C4-2B (cell line): ENCODE measurements around the gene PADI3.

Source experiments
- H3K27ac ChIP-seq: fragments of 450-650 bp; 2 replicates; pipeline ENCODE4 v1.5.1; 2017
- ZFX ChIP-seq: fragments of 450-650 bp; IDR thresholded peaks from 2 replicates; pipeline ENCODE4 v1.6.1; 2017
- TF ChIP-seq, protein P1 (sequence below): fragments of 450-650 bp; conservative IDR thresholded peaks from 2 replicates; pipeline ENCODE4 v1.5.1; 2017; ENCODE audit warnings: mild to moderate bottlenecking

The PADI3 gene

GRCh38 chr1:17215545-17215890, 33.4 kb upstream of the PADI3 start:
- no peak overlapping the region for H3K27ac ChIP-seq
- no peak for TF ChIP-seq ZFX
- TF ChIP-seq, protein P1, sequence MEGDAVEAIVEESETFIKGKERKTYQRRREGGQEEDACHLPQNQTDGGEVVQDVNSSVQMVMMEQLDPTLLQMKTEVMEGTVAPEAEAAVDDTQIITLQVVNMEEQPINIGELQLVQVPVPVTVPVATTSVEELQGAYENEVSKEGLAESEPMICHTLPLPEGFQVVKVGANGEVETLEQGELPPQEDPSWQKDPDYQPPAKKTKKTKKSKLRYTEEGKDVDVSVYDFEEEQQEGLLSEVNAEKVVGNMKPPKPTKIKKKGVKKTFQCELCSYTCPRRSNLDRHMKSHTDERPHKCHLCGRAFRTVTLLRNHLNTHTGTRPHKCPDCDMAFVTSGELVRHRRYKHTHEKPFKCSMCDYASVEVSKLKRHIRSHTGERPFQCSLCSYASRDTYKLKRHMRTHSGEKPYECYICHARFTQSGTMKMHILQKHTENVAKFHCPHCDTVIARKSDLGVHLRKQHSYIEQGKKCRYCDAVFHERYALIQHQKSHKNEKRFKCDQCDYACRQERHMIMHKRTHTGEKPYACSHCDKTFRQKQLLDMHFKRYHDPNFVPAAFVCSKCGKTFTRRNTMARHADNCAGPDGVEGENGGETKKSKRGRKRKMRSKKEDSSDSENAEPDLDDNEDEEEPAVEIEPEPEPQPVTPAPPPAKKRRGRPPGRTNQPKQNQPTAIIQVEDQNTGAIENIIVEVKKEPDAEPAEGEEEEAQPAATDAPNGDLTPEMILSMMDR: no peak

DNA sequence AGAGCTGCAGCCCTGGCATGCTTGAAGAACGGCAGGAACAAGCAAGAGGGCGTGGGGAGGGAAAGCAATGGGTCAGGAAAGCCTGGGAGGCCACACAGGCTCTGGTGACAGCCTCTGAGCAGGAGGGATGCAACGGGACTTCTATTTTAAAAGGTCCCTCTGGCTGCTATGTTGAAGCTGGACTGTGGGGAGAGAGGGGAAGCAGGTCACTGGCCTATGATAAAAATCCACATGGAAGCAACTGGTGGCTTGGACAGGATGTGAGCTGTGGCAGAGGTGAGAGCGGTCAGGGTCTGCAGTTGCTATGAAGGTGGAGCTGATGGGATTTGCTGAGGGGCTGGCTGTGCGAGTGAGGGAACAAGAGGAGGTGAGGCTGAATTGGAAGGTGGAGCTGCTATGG, 32.8 kb upstream of the PADI3 start:
- H3K27ac ChIP-seq: no peak overlapping the region
- TF ChIP-seq, protein P1: no peak
- no peak for TF ChIP-seq ZFX

DNA sequence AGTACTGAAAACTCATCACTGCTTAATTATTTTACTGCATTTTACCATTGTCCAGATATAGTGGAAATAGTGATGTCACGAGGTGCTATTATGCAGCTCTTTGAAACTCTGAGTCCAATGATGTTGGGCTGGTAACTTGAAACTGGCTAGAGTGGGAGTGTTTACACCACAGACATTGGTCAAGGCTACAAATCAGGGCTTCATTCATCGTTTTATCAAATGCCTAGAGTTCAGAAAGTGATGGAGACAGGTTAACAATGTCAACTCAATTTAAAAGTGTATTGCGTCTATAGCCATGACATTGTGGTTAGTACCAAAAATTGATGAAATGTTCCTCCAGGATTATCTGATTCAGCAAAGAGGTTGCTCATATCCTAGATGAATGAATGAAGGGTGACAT, 31.3 kb upstream of the PADI3 start:
- no peak overlapping the region for H3K27ac ChIP-seq
- TF ChIP-seq ZFX: no peak
- TF ChIP-seq, protein P1: no peak

GRCh38 chr1:17218939-17219338, 30.0 kb upstream of the PADI3 start:
- H3K27ac ChIP-seq: no peak overlapping the region
- TF ChIP-seq ZFX: no peak
- TF ChIP-seq, protein P1: no peak

DNA sequence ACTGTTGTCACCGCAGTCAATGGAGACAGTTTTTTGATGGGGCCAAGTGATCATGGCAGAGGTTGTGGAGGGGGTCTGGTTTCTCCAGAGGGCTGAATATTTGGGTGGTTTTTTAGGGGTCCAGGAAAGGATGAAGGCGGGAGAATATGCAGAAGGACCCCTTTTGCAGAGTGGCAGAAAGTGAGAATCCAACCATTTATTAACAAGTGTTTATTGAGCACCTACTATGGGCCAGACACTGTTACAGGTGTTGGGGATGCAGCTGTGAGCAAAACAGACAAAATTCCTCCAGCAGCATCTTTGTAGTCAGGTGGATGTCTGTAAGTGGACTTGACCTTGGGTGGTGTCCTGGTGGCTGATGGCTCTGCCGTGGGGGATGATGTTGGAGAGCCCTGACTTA, 28.6 kb upstream of the PADI3 start:
- TF ChIP-seq ZFX: no peak
- TF ChIP-seq, protein P1: no peak
- H3K27ac ChIP-seq: no peak overlapping the region

DNA sequence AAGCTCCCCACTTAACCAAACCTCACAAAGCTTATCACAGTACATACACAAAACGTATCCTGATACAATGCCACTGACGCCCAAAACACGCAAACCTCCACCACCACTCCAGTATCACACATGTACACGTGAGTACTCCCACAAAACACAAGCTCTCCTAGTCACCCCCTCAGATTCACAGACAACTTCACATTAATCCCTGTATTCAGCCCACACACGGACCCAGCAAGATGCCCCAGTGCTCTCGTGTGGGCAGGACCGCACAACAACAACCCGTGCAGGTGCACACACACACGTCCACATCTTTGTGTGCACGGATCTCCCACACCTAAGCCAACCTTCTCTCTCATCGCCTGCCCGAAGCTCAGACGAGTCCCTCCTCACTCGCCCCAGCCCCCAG, 26.3 kb upstream of the PADI3 start:
- no peak overlapping the region for H3K27ac ChIP-seq
- no peak for TF ChIP-seq ZFX
- TF ChIP-seq, protein P1: no peak

DNA sequence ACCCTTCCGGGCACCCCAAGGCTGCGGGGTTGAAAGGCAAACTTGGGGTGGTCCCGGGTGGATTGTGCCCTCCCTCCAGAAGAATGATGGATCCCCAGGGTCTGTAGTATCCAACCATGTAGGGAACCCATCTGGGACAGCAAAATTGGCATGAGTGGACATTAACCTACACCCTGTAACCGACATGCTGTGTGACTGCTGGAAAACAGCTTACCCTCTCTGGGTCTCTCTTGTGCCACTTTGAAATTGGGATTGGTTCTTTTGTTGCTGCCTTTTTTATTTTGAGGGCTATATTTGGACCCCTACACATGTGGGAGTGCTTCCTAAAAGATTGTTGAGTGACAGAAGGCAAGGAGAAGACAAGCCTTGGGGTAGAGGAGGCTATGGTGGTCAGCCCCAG, 24.5 kb upstream of the PADI3 start:
- TF ChIP-seq, protein P1: no peak
- TF ChIP-seq ZFX: no peak
- no peak overlapping the region for H3K27ac ChIP-seq
